GM12878 (cell line): ENCODE results near the gene GMPR2. TPM values are rescaled to one million over a fixed set of nuclear protein-coding genes. Genes with fewer than 3 reads are reported as not detected.

Experiments used
- ATF7 ChIP-seq: fragments of 450-650 bp; IDR thresholded peaks from 2 replicates; pipeline ENCODE4 v1.6.1; 2016; ENCODE audit warnings: low read depth, mild to moderate bottlenecking
- CREM ChIP-seq: IDR thresholded peaks from 2 replicates; pipeline ENCODE4 v1.6.1; 2014; ENCODE audit warnings: antibody characterized with exemption, low read depth
- CUX1 ChIP-seq: IDR thresholded peaks from 2 replicates; pipeline ENCODE4 v1.6.1; 2012; ENCODE audit warnings: improper control_type of control experiment, low read depth, low read length; ENCODE audit not compliant: insufficient replicate concordance
- RELB ChIP-seq: fragments of 450-650 bp; IDR thresholded peaks from 2 replicates; pipeline ENCODE4 v1.6.1; 2017; ENCODE audit warnings: low read depth, mild to moderate bottlenecking, moderate library complexity
- SMAD5 ChIP-seq: IDR thresholded peaks from 2 replicates; pipeline ENCODE4 v1.6.1; 2016; ENCODE audit warnings: antibody characterized with exemption, low read depth
- ZBTB11 ChIP-seq: fragments of 450-650 bp; formaldehyde crosslinking; IDR thresholded peaks from 2 replicates; pipeline ENCODE4 v1.5.0; 2022; ENCODE audit warnings: mild to moderate bottlenecking, missing genetic modification characterization
- polyA plus RNA-seq, 11 experiments: library from polyadenylated mRNA; depleted of rRNA in 4 of 11; unstranded in 6 of 11; stranded (reverse) in 5 of 11; fragments of >200 nt; fragmentation: Nextera tagmentation in 4 of 11; fragmentation: Illumina TruSeq in 1 of 11; extraction: Ambion mirVana in 4 of 11; extraction: Trizol in 1 of 11; gene quantifications; 1 replicate in 1 of 11; 2 replicates in 10 of 11; pipeline versions ENCODE4 v1.2.1 to v1.2.3, GENCODE V29; 2011 to 2016; ENCODE audit warnings: inconsistent platforms in 2 of 11, missing spikeins in 2 of 11, low read depth in 1 of 11
- total RNA-seq, 4 experiments: library from RNA; depleted of rRNA in 3 of 4; stranded (reverse); fragments of >200 nt in 3 of 4; fragmentation: Illumina TruSeq in 1 of 4; extraction: Trizol in 1 of 4; gene quantifications; 2 replicates each; pipeline versions ENCODE4 v1.2.1 to v1.2.3, GENCODE V29; 2013 to 2021

Gene GMPR2
- total and polyA plus RNA-seq, 10 of the 15 experiments (the other 5 are each of a cell fraction or from before 2014, with no cell fraction given): 55.1 to 80.3 (median 61.5) TPM

DNA sequence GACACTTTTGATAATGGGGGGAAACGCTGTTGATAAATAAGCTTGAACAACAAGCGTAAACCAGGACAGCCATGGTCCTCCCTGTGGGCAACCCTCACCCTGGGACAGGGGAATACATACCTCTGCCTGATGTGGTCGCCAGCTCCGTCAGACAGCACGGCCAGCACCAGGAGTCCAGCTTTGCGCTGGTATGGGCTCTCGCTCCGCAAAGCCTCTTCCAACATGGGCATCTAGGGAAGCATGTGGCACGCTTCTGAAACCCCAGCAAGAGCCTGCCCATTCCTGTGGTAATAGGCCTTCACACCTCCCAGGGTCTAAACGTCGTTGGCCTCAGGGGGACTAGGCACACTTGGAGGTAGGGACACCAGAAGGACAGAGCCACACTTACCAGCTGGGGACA, 47.0 kb upstream of the GMPR2 start (continued):
- no peak for TF ChIP-seq RELB
- TF ChIP-seq ZBTB11 (CRISPR knock-in tag): no peak
- TF ChIP-seq ATF7: no peak
- TF ChIP-seq SMAD5: no peak
- TF ChIP-seq CREM: no peak
- no peak for TF ChIP-seq CUX1
